Fibroblast of the aortic adventitia (primary cell): ENCODE measurements around the gene ZC3H7A. TPM values are rescaled to one million over a fixed set of nuclear protein-coding genes. Genes with fewer than 3 reads are reported as not detected.

Source experiments
- DNase-seq: peaks from one replicate; pipeline ENCODE4 v3.0.0-alpha.2; 2010; ENCODE audit warnings: low read depth
- H3K4me3 ChIP-seq: 2 replicates; pipeline ENCODE4 v1.5.1; 2011; ENCODE audit warnings: low read depth, mild to moderate bottlenecking, control low read depth, low read length, moderate library complexity
- CTCF ChIP-seq: IDR thresholded peaks from 2 replicates; pipeline ENCODE4 v1.5.1; 2011; ENCODE audit warnings: mild to moderate bottlenecking, low read length, control low read depth, inconsistent platforms; ENCODE audit not compliant: insufficient read depth
- total RNA-seq: library from RNA; depleted of rRNA; stranded (reverse); fragments of >200 nt; gene quantifications from 2 replicates; pipeline ENCODE4 v1.2.3, GENCODE V29; 2012; ENCODE audit warnings: low replicate concordance

ZC3H7A gene
- total RNA-seq, 1 donor = 31.9 TPM

- TF ChIP-seq CTCF = no peak
- no peak overlapping the region for H3K4me3 ChIP-seq
- peak; percentile 56 for DNase-seq
These were observed 13.1 kb downstream of the ZC3H7A start for GRCh38 chr16:11784038-11784369.

GRCh38 chr16:11783319-11784037 is 13.6 kb downstream of the ZC3H7A start:
- H3K4me3 ChIP-seq = peak overlapping the region; percentile 44
- DNase-seq = peak; percentile 80
- no peak for TF ChIP-seq CTCF

- DNase-seq = no peak
- H3K4me3 ChIP-seq = no peak overlapping the region
These were observed 15.3 kb downstream of the ZC3H7A start for GRCh38 chr16:11781773-11782172.

GRCh38 chr16:11780991-11781680 is 15.9 kb downstream of the ZC3H7A start:
- no peak for TF ChIP-seq CTCF
- peak; percentile 32 for DNase-seq
- no peak overlapping the region for H3K4me3 ChIP-seq

More at GRCh38 chr16:11781773-11782172, 15.3 kb downstream of the ZC3H7A start:
- no peak for TF ChIP-seq CTCF

- no peak for DNase-seq
- TF ChIP-seq CTCF = no peak
- H3K4me3 ChIP-seq = no peak overlapping the region
These were observed 18.0 kb downstream of the ZC3H7A start for GRCh38 chr16:11779074-11779473.

GRCh38 chr16:11774065-11774626 is 22.9 kb downstream of the ZC3H7A start:
- no peak for DNase-seq
- no peak for TF ChIP-seq CTCF

More at GRCh38 chr16:11774065-11774626, 22.9 kb downstream of the ZC3H7A start:
- no peak overlapping the region for H3K4me3 ChIP-seq
